Measurements from ENCODE around the gene ATP4B. TPM values are rescaled to one million over a fixed set of nuclear protein-coding genes. Genes with fewer than 3 reads are reported as not detected.

Gene ATP4B
- polyA plus RNA-seq (2013, experiment 1 of 2): not detected
- not detected for polyA plus RNA-seq (2013, experiment 2 of 2)

DNA sequence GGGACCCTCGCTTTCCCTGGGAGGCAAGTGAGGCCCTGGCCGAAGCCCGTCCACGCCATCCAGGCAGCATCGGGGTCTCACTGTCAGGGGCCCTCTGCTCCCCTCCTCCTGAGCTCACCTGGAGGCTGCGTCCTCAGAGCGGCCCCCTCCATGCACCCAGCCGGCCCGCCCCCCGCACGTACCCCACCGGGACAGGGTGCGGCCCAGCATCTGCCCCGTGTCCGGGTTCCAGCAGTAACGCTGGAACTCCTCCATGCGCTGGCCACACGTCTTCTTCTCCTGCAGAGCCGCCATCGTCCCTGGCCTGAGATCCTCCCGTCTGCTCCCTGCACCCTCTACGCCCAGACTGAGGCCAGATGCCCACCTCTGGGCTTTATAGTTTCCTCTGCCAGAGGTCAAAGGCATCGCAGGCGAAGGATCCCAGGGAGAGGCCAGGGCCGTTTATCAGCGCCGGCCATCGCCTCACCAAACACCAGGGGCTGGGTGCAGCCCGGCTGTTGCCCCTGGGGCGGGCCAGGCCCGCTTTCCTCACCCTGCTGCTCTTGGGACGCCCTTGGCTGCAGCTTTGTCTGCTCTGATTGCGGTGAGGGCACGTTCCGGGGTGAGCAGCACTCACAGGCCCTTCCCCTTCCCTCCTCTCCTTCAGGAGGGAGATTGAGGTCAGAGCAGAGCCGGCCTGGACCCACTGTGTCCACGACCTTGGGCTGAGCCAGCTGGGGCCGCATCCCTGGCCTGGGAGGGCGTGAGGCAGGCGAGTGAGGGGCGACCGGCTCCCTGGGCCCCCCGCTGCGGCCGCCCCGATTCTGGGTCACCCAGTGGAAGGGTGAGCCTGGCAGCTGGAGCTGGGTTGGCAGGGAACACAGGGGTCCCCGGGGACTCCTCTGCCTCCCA is at the start of gene ATP4B:
ATP4B (minus strand) TSS at position 348 of the 891 bp plus-strand sequence; CDS start at position 294, 54 bp downstream.
- H2BK15ac ChIP-seq (ENCODE audit: low read length): no peak within 1 kb of the TSS
- H3K27me3 ChIP-seq (ENCODE audit: control insufficient read depth in 3 of 3, insufficient read depth in 3 of 3, low read depth in 1 of 3, low read length in 3 of 3): no peaks in the 10 kb centered on the region
- DNase-seq (ENCODE audit: low spot score): no peak
- H2BK12ac ChIP-seq (ENCODE audit: low read length): no peak within 1 kb of the TSS
- peak within 1 kb of the TSS; percentile 95 for H2AK5ac ChIP-seq (ENCODE audit: low read depth, low read length)
- H3K14ac ChIP-seq (ENCODE audit: low read length): peak within 1 kb of the TSS; percentile 82
- H3K4me2 ChIP-seq (ENCODE audit: insufficient read depth, low read length, poor library complexity, severe bottlenecking): no peak within 1 kb of the TSS
- peak within 1 kb of the TSS; percentile 71 for H3K18ac ChIP-seq (ENCODE audit: low read length)
- no peaks in the 10 kb centered on the region for H3K9me3 ChIP-seq (replicated peaks in 1 of 2; ENCODE audit: control insufficient read depth in 2 of 2, insufficient read depth in 1 of 2, low read depth in 1 of 2, low read length in 2 of 2)
- H2BK120ac ChIP-seq (ENCODE audit: low read depth, low read length): no peak within 1 kb of the TSS
- no CpG with 5 or more reads among the region's 47 CpGs for WGBS, 2 donors (ENCODE audit: extremely low coverage in 2 of 2, insufficient read length in 2 of 2, insufficient replicate concordance in 1 of 2)
- H3K79me1 ChIP-seq (ENCODE audit: low read depth, low read length): no peaks in the 10 kb centered on the region
- H3K4me3 ChIP-seq (ENCODE audit: low read length in 2 of 2): no peak within 1 kb of the TSS
- H3K4ac ChIP-seq (ENCODE audit: low read length): peak within 1 kb of the TSS; percentile 76
- peaks cover 7 to 8% of the 10 kb centered on the region in 2 donors for H3K4me1 ChIP-seq (ENCODE audit: control insufficient read depth in 2 of 2, insufficient read depth in 1 of 2, low read depth in 1 of 2, low read length in 2 of 2)
- H3K23ac ChIP-seq (ENCODE audit: low read depth, low read length, poor library complexity): no peak within 1 kb of the TSS
- peak within 1 kb of the TSS; percentile 43 for H4K91ac ChIP-seq (ENCODE audit: low read depth, low read length, poor library complexity)
- no peaks in the 10 kb centered on the region for H3K36me3 ChIP-seq (replicated peaks in 1 of 2; ENCODE audit: control insufficient read depth in 2 of 2, insufficient read depth in 2 of 2, low read length in 2 of 2)
- H3K27ac ChIP-seq (replicated peaks; ENCODE audit: low read length): no peak within 1 kb of the TSS
- no peak within 1 kb of the TSS for H4K8ac ChIP-seq (ENCODE audit: low read depth, low read length)
- no peak within 1 kb of the TSS for H3K9ac ChIP-seq (ENCODE audit: low read depth, low read length, poor library complexity)
- H2AFZ ChIP-seq (ENCODE audit: low read length): no peak within 1 kb of the TSS
- peak within 1 kb of the TSS; percentile 75 for H2BK5ac ChIP-seq (ENCODE audit: low read length)

DNA sequence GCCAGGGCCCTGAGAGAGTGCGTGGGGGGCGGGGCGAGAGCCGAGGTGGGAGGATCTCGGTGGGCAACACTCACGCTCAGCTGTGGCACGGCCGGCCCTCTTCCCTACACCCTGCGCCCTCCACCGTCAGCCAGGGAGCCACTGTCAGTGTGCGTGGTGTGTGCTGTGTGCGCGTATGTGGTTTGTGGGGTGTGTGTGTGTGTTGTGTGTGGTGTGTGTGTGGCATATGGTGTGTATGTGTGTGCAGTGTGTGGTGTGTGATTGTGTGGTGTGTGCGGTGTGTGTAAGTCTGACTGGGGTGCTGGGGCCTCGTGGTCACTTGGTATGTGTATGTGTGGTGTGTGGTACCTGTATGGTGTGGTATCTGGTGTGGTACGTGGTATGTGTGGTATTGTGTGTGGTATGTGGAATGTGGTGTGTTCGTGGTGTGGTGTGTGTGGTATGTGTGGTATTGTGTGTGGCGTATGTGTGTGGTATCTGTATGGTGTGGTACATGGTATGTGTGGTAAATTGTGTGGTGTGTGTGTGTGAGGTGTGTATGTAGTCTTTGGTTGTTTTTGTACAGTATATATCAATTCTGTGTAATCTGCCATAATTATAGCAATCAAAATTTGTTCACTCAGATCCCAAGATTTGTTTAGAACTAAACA is 14.1 kb upstream of the ATP4B start:
- Histone ChIP-seq H3K23ac (ENCODE audit: low read depth, low read length, poor library complexity) (peak overlapping the region; percentile 80), H2BK15ac (ENCODE audit: low read length) (no peak overlapping the region)
- 89 to 100% methylated on average over 3 of the region's 18 CpGs for WGBS, 2 donors (ENCODE audit: extremely low coverage in 2 of 2, insufficient read length in 2 of 2, insufficient replicate concordance in 1 of 2)

GRCh38 chr13:113671066-113672001 is 13.3 kb upstream of the ATP4B start:
- Histone ChIP-seq H2AFZ (ENCODE audit: low read length) (no peak overlapping the region), H3K9ac (ENCODE audit: low read depth, low read length, poor library complexity) (peak overlapping the region; percentile 53), H3K9me3 (replicated peaks in 1 of 2; ENCODE audit: control insufficient read depth in 2 of 2, insufficient read depth in 1 of 2, low read depth in 1 of 2, low read length in 2 of 2) (peaks cover 0 to 4% of the 10 kb centered on the region in 2 donors), H3K23ac (ENCODE audit: low read depth, low read length, poor library complexity) (peak overlapping the region; percentile 80), H3K27ac (replicated peaks; ENCODE audit: low read length) (no peak overlapping the region), H3K18ac (ENCODE audit: low read length) (peak overlapping the region; percentile 71), H2BK15ac (ENCODE audit: low read length) (peak overlapping the region; percentile 11), H3K4me2 (ENCODE audit: insufficient read depth, low read length, poor library complexity, severe bottlenecking) (no peak overlapping the region), H3K79me1 (ENCODE audit: low read depth, low read length) (peaks cover 10% of the 10 kb centered on the region), H3K14ac (ENCODE audit: low read length) (peak overlapping the region; percentile 84), H2BK5ac (ENCODE audit: low read length) (peak overlapping the region; percentile 29), H3K4ac (ENCODE audit: low read length) (no peak overlapping the region), H3K36me3 (replicated peaks in 1 of 2; ENCODE audit: control insufficient read depth in 2 of 2, insufficient read depth in 2 of 2, low read length in 2 of 2) (no peaks in the 10 kb centered on the region), H2BK12ac (ENCODE audit: low read length) (peak overlapping the region; percentile 24), H4K91ac (ENCODE audit: low read depth, low read length, poor library complexity) (no peak overlapping the region), H2AK5ac (ENCODE audit: low read depth, low read length) (peak overlapping the region; percentile 53), H4K8ac (ENCODE audit: low read depth, low read length) (no peak overlapping the region), H3K4me1 (ENCODE audit: control insufficient read depth in 2 of 2, insufficient read depth in 1 of 2, low read depth in 1 of 2, low read length in 2 of 2) (peaks cover 1 to 4% of the 10 kb centered on the region in 2 donors), H3K27me3 (ENCODE audit: control insufficient read depth in 3 of 3, insufficient read depth in 3 of 3, low read depth in 1 of 3, low read length in 3 of 3) (peaks cover 0 to 2% (median 0%) of the 10 kb centered on the region in 3 experiments), H2BK120ac (ENCODE audit: low read depth, low read length) (no peak overlapping the region), H3K4me3 (ENCODE audit: low read length in 2 of 2) (no peak overlapping the region)
- DNase-seq (ENCODE audit: low spot score): no peak
- no CpG with 5 or more reads among the region's 54 CpGs for WGBS, 2 donors (ENCODE audit: extremely low coverage in 2 of 2, insufficient read length in 2 of 2, insufficient replicate concordance in 1 of 2)

More for the DNA sequence above, 14.1 kb upstream of the ATP4B start:
- Histone ChIP-seq H3K4ac (ENCODE audit: low read length) (peak overlapping the region; percentile 1), H3K4me2 (ENCODE audit: insufficient read depth, low read length, poor library complexity, severe bottlenecking) (no peak overlapping the region), H3K79me1 (ENCODE audit: low read depth, low read length) (peaks cover 10% of the 10 kb centered on the region), H3K27ac (replicated peaks; ENCODE audit: low read length) (no peak overlapping the region), H2BK5ac (ENCODE audit: low read length) (peak overlapping the region; percentile 29), H3K4me3 (ENCODE audit: low read length in 2 of 2) (peak overlapping the region in 1 of 2 donors; percentile 31), H3K36me3 (replicated peaks in 1 of 2; ENCODE audit: control insufficient read depth in 2 of 2, insufficient read depth in 2 of 2, low read length in 2 of 2) (no peaks in the 10 kb centered on the region), H2BK12ac (ENCODE audit: low read length) (peak overlapping the region; percentile 43), H2AFZ (ENCODE audit: low read length) (no peak overlapping the region), H3K18ac (ENCODE audit: low read length) (peak overlapping the region; percentile 60), H2BK120ac (ENCODE audit: low read depth, low read length) (no peak overlapping the region), H3K9me3 (replicated peaks in 1 of 2; ENCODE audit: control insufficient read depth in 2 of 2, insufficient read depth in 1 of 2, low read depth in 1 of 2, low read length in 2 of 2) (peaks cover 0 to 4% of the 10 kb centered on the region in 2 donors), H4K8ac (ENCODE audit: low read depth, low read length) (peak overlapping the region; percentile 8), H3K9ac (ENCODE audit: low read depth, low read length, poor library complexity) (peak overlapping the region; percentile 53), H4K91ac (ENCODE audit: low read depth, low read length, poor library complexity) (peak overlapping the region; percentile 18), H3K27me3 (ENCODE audit: control insufficient read depth in 3 of 3, insufficient read depth in 3 of 3, low read depth in 1 of 3, low read length in 3 of 3) (peaks cover 0 to 2% (median 0%) of the 10 kb centered on the region in 3 experiments), H3K14ac (ENCODE audit: low read length) (peak overlapping the region; percentile 97), H2AK5ac (ENCODE audit: low read depth, low read length) (peak overlapping the region; percentile 51), H3K4me1 (ENCODE audit: control insufficient read depth in 2 of 2, insufficient read depth in 1 of 2, low read depth in 1 of 2, low read length in 2 of 2) (peaks cover 1 to 4% of the 10 kb centered on the region in 2 donors)
- no peak for DNase-seq (ENCODE audit: low spot score)
